CD14-positive monocyte (primary cell): ENCODE data around the gene ESCO1. TPM values are rescaled to one million over a fixed set of nuclear protein-coding genes. Genes with fewer than 3 reads are reported as not detected.

Experiments used
- DNase-seq, 3 donors: peaks; one replicate each; pipeline ENCODE4 v3.0.0-alpha.2; 2011 to 2022
- H2AFZ ChIP-seq: 2 replicates; pipeline ENCODE4 v1.6.0; 2012; ENCODE audit warnings: mild to moderate bottlenecking, low read depth, low read length, inconsistent platforms; ENCODE audit not compliant: insufficient read depth, poor library complexity, severe bottlenecking
- H3K27ac ChIP-seq, 2 donors: 1 replicate in 1 of 2; 2 replicates in 1 of 2; pipeline ENCODE4 v1.5.1; 2012 to 2013; ENCODE audit warnings: low read length in 2 of 2, control low read depth in 1 of 2, inconsistent platforms in 1 of 2, low read depth in 1 of 2, mild to moderate bottlenecking in 1 of 2
- H3K27me3 ChIP-seq, 2 donors: one replicate each; pipeline versions ENCODE4 v1.6.0 to v1.6.1; 2011 to 2013; ENCODE audit warnings: low read length in 2 of 2; ENCODE audit not compliant: control insufficient read depth in 2 of 2, insufficient read depth in 2 of 2
- H3K36me3 ChIP-seq, 2 donors: replicated peaks in 1 of 2; 1 replicate in 1 of 2; 2 replicates in 1 of 2; pipeline versions ENCODE4 v1.5.1 to v1.6.1; 2012 to 2013; ENCODE audit warnings: low read length in 2 of 2, control low read depth in 1 of 2, inconsistent platforms in 1 of 2, mild to moderate bottlenecking in 1 of 2; ENCODE audit not compliant: insufficient read depth in 2 of 2, control insufficient read depth in 1 of 2
- H3K4me1 ChIP-seq, 2 donors: 1 replicate in 1 of 2; 2 replicates in 1 of 2; pipeline versions ENCODE4 v1.5.1 to v1.6.1; 2012 to 2013; ENCODE audit warnings: low read length in 2 of 2, control low read depth in 1 of 2, inconsistent platforms in 1 of 2, mild to moderate bottlenecking in 1 of 2, moderate library complexity in 1 of 2; ENCODE audit not compliant: insufficient read depth in 2 of 2, control insufficient read depth in 1 of 2
- H3K4me2 ChIP-seq: replicated peaks from 2 replicates; pipeline ENCODE3; 2012; ENCODE audit warnings: low read length, moderate library complexity, mild to moderate bottlenecking; ENCODE audit not compliant: poor library complexity, severe bottlenecking; ENCODE audit errors: extremely low read depth
- H3K4me3 ChIP-seq, 3 experiments: fragments of 200-600 bp in 1 of 3; sonication (generic) in 1 of 3; replicated peaks in 1 of 3; 1 replicate in 2 of 3; 2 replicates in 1 of 3; pipeline ENCODE4 v1.5.1; 2011 to 2013; ENCODE audit warnings: low read length in 3 of 3, mild to moderate bottlenecking in 3 of 3, control low read depth in 2 of 3, low read depth in 2 of 3, inconsistent platforms in 1 of 3, moderate library complexity in 1 of 3
- H3K79me2 ChIP-seq: 2 replicates; pipeline ENCODE4 v1.6.0; 2012; ENCODE audit warnings: mild to moderate bottlenecking, control low read depth, inconsistent platforms, low read length, moderate library complexity; ENCODE audit not compliant: insufficient read depth
- H3K9ac ChIP-seq: 2 replicates; pipeline ENCODE4 v1.6.0; 2017; ENCODE audit warnings: low read length, mild to moderate bottlenecking; ENCODE audit not compliant: insufficient read depth, poor library complexity, severe bottlenecking
- H3K9me3 ChIP-seq, 2 donors: replicated peaks in 1 of 2; 1 replicate in 1 of 2; 2 replicates in 1 of 2; pipeline versions ENCODE4 v1.5.1 to v1.6.1; 2012 to 2013; ENCODE audit warnings: low read length in 2 of 2, control low read depth in 1 of 2; ENCODE audit not compliant: control insufficient read depth in 1 of 2, insufficient read depth in 1 of 2
- H4K20me1 ChIP-seq: 2 replicates; pipeline ENCODE4 v1.6.0; 2012; ENCODE audit warnings: mild to moderate bottlenecking, low read length, control low read depth, moderate library complexity; ENCODE audit not compliant: insufficient read depth
- H3K27ac Mint-ChIP-seq, 7 donors: one replicate each; pipeline ENCODE4 v1.8.0; 2020; ENCODE audit warnings: mild to moderate bottlenecking in 7 of 7, mixed read lengths in 7 of 7, moderate library complexity in 6 of 7, inconsistent platforms in 2 of 7
- H3K27me3 Mint-ChIP-seq, 3 donors: one replicate each; pipeline ENCODE4 v1.8.0; 2021 to 2022; ENCODE audit warnings: low read depth in 3 of 3, mild to moderate bottlenecking in 3 of 3, mixed read lengths in 3 of 3, moderate library complexity in 3 of 3, inconsistent platforms in 1 of 3
- H3K36me3 Mint-ChIP-seq, 2 donors: one replicate each; pipeline ENCODE4 v1.8.0; 2020; ENCODE audit warnings: mixed read lengths in 2 of 2, inconsistent platforms in 1 of 2, mild to moderate bottlenecking in 1 of 2
- H3K4me1 Mint-ChIP-seq: one replicate; pipeline ENCODE4 v1.8.0; 2020; ENCODE audit warnings: mild to moderate bottlenecking, mixed read lengths
- H3K4me3 Mint-ChIP-seq, 2 donors: one replicate each; pipeline ENCODE4 v1.8.0; 2020; ENCODE audit warnings: mild to moderate bottlenecking in 2 of 2, mixed read lengths in 2 of 2, moderate library complexity in 1 of 2
- H3K9me3 Mint-ChIP-seq, 7 donors: one replicate each; pipeline ENCODE4 v1.8.0; 2020 to 2022; ENCODE audit warnings: mixed read lengths in 7 of 7, mild to moderate bottlenecking in 6 of 7, moderate library complexity in 6 of 7, inconsistent platforms in 2 of 7
- WGBS: methylation state at CpG from one replicate; pipeline ENCODE4 v1.1.5; 2013; ENCODE audit warnings: missing lambda C conversion rate; ENCODE audit not compliant: insufficient coverage; 5-methylcytosine and 5-hydroxymethylcytosine counted together
- intact Hi-C, 2 donors: fragments of 100-400 bp; cut with micrococcal nuclease; formaldehyde crosslinking; loops; one replicate each; pipeline versions ENCODE4 v1.15.0 to v1.15.1; 2023
- polyA plus RNA-seq, 3 donors: library from polyadenylated mRNA; depleted of rRNA in 1 of 3; unstranded in 2 of 3; stranded (reverse) in 1 of 3; fragments of 300-500 nt in 2 of 3; fragments of >200 nt in 1 of 3; fragmentation: Illumina TruSeq in 2 of 3; gene quantifications; 1 replicate in 2 of 3; 2 replicates in 1 of 3; pipeline ENCODE4 v1.2.3, GENCODE V29; 2012 to 2021
- TF ChIP-seq, protein P1 (sequence below): fragments of 200-600 bp; IDR thresholded peaks from one replicate; pipeline ENCODE4 v1.8.0; 2022; ENCODE audit warnings: antibody characterized with exemption, mild to moderate bottlenecking

Gene ESCO1
- polyA plus RNA-seq, 3 donors = 1.3 to 6.1 (median 2.5) TPM

DNA sequence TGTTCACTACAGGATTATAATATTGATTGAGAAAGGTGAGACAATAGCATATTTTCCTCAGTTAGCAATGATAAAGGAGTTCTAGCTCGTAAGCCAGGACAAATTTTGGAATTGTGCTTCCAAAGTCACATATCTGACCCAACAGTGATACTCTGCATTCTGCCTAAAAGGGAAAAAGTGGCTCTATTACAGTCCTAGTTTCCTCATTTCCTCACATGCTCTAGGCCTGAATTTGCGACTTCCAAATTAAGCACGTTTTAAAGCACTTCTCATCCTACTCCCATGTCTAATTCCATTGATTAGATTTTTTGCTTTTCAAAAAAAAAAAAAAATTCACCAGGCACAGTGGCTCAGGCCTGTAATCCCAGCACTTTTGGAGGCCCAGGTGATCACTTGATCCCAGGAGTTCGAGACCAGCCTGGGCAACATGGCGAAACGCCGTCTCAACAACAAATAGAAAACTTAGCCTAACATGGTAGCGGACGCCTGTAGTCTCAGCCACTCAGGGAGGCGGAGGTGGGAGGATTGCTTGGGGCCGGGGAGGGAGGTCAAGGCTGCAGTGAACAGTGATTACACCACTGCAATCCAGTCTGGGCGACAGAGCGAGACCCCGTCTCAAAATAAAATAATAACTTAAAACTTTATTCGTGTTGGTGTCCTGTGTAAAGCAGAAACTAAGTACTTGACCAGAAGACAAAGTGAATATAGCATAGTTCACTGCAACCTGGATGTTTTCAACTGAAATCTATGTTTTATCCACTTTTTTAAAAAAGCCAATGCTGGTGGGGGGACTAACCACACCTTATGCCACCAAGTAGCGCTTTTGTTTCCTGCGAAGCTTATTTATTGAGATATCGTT lies 1.5 kb downstream of the ESCO1 start:
- Histone ChIP-seq H3K4me3 (peak overlapping the region; percentile 59 to 100 (median 92)), H3K36me3 (no peaks in the 10 kb centered on the region), H3K9ac (peak overlapping the region; percentile 99), H3K79me2 (peaks cover 57% of the 10 kb centered on the region), H3K9me3 (no peaks in the 10 kb centered on the region), H3K4me1 (peaks cover 32 to 37% of the 10 kb centered on the region in 2 donors), H3K27me3 (no peaks in the 10 kb centered on the region), H2AFZ (peak overlapping the region; percentile 89), H3K27ac (peak overlapping the region; percentile 100), H4K20me1 (peaks cover 38% of the 10 kb centered on the region), H3K4me2 (peak overlapping the region; percentile 98)
- intact Hi-C loops = no loop called here
- peaks cover 2 to 7% of the 10 kb centered on the region in 2 donors for H3K36me3 Mint-ChIP-seq
- peaks cover 0 to 3% (median 0%) of the 10 kb centered on the region in 7 donors for H3K9me3 Mint-ChIP-seq
- H3K27me3 Mint-ChIP-seq = peaks cover 0 to 4% (median 0%) of the 10 kb centered on the region in 3 donors
- H3K4me1 Mint-ChIP-seq = peaks cover 31% of the 10 kb centered on the region
- TF ChIP-seq, protein P1, sequence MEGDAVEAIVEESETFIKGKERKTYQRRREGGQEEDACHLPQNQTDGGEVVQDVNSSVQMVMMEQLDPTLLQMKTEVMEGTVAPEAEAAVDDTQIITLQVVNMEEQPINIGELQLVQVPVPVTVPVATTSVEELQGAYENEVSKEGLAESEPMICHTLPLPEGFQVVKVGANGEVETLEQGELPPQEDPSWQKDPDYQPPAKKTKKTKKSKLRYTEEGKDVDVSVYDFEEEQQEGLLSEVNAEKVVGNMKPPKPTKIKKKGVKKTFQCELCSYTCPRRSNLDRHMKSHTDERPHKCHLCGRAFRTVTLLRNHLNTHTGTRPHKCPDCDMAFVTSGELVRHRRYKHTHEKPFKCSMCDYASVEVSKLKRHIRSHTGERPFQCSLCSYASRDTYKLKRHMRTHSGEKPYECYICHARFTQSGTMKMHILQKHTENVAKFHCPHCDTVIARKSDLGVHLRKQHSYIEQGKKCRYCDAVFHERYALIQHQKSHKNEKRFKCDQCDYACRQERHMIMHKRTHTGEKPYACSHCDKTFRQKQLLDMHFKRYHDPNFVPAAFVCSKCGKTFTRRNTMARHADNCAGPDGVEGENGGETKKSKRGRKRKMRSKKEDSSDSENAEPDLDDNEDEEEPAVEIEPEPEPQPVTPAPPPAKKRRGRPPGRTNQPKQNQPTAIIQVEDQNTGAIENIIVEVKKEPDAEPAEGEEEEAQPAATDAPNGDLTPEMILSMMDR = no peak
- H3K27ac Mint-ChIP-seq = peak overlapping the region in 5 of 7 donors; percentile 53 to 99 (median 97)
- 40% methylated on average over 2 of the region's 18 CpGs for WGBS
- DNase-seq = no peak
- H3K4me3 Mint-ChIP-seq = peak overlapping the region; percentile 95 to 99

DNA sequence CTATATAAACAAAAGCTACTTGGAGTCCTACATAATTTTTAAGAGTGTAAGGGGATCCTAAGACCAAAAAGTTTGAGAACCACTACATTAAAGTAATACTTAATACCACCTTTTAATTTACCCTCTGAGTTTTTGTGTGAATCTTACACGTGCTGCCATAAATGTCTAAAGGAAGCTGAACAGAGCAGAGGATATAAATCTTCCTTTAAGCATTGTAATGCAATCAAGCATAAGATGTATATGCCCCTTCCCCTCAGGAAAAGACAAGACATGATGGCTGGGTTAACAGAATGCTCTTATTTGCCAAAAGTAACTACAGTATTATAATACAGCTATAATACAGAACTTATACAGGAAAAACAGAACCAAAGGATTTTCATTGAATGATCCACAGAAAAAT lies 2.9 kb downstream of the ESCO1 start:
- TF ChIP-seq, protein P1 = no peak
- no peak overlapping the region for H3K4me3 Mint-ChIP-seq
- peaks cover 31% of the 10 kb centered on the region for H3K4me1 Mint-ChIP-seq
- Histone ChIP-seq H3K27me3 (no peaks in the 10 kb centered on the region), H2AFZ (no peak overlapping the region), H3K36me3 (no peaks in the 10 kb centered on the region), H3K9ac (no peak overlapping the region), H3K79me2 (peaks cover 61% of the 10 kb centered on the region), H3K4me1 (peaks cover 30 to 31% of the 10 kb centered on the region in 2 donors), H3K9me3 (no peaks in the 10 kb centered on the region), H3K27ac (no peak overlapping the region), H3K4me3 (no peak overlapping the region), H4K20me1 (peaks cover 43% of the 10 kb centered on the region), H3K4me2 (no peak overlapping the region)
- intact Hi-C loops = no loop called here
- no CpG with 5 or more reads among the region's 1 CpG for WGBS
- DNase-seq = no peak
- H3K9me3 Mint-ChIP-seq = peaks cover 0 to 8% (median 2%) of the 10 kb centered on the region in 7 donors
- H3K27me3 Mint-ChIP-seq = peaks cover 0 to 4% (median 0%) of the 10 kb centered on the region in 3 donors
- no peak overlapping the region for H3K27ac Mint-ChIP-seq
- peaks cover 2 to 15% of the 10 kb centered on the region in 2 donors for H3K36me3 Mint-ChIP-seq
